Measurements from ENCODE around the gene NKD2.
"Not testable (repeated sequence)": the region's sequence is repeated elsewhere in the genome, so short reads cannot be mapped to it uniquely, and the experiment has no call there.

The NKD2 gene

DNA sequence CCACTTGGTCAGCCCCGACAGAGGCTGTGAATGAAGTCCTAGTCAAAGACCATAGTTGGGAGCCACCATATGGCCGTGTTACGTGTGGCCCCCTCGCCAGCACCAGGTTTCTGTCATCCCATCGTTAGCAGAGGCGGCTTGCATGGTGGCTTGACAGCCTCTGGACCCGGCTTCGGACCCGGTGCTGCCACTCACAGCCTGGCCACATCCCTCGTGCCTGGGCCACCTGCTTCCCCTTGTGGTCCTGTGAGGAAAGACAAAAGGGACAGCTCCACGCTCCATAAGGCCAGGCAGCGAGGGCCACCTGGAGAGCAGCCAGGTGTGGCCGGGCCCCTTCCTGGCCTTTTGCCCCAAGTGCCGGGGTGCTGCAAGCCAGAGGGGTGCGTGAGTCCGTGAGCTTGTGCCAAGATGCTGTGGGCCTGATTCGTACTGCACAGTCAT lies 6.2 kb downstream of the NKD2 start:
- DNase-seq = no peak

DNA sequence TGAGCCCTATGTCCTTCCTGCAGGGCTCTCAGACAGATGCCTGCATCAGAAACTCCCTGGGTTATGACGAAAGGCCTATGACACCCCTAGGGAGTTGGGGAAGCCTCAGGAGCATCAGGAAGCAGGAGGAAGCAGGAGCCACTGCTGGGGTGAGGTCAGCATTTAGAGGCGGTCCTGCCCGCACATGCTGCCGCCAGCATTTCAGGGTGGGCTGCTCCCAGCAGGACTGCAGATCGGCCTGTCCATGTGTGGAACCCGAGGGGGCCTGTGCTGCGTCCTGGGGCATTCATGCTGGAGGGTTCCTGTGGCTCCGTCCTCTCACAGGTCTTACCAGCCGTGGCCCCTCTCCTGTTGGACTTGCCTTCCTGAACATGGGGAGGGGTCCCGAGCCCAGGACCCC lies 6.9 kb downstream of the NKD2 start:
- no peak for DNase-seq

DNA sequence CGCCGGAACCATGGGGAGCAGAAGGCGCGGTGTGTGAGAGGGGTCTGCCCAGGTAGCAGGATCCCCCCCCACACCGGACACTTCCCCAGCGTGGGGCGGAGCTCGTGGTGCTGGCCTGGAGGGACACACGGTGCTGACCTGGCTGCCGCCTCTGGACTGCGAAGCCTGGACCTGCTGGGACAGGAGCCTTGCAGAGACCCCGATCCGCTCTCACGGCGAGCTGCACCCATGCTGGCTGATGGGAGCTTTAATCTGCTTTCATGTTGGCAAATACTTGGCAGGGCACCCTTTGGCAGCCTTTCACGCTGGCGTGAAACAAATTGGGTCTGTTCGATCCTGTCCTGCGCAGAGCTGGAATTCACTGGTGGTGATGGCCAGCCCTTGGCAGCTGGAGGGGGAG lies 7.4 kb downstream of the NKD2 start:
- DNase-seq = no peak

DNA sequence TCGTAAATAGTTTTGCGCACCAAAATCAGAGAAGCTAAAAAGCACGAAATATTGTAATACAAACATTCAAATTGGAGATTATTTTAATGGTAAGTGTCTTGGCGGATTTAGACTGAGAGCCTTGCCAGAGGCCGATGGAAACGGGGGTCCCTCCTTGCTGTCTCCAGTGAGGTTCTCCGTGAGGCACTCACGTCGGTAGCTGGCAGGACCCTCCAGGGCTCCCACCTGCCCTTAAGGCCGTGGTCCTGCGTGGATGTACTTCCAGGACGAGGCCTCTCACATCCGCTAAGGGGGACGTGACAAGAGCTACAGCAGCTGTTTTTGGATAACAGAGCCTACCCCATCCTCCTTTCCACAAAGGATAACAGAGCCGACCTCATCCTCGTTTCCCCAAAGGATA lies 7.9 kb downstream of the NKD2 start:
- DNase-seq = no peak

DNA sequence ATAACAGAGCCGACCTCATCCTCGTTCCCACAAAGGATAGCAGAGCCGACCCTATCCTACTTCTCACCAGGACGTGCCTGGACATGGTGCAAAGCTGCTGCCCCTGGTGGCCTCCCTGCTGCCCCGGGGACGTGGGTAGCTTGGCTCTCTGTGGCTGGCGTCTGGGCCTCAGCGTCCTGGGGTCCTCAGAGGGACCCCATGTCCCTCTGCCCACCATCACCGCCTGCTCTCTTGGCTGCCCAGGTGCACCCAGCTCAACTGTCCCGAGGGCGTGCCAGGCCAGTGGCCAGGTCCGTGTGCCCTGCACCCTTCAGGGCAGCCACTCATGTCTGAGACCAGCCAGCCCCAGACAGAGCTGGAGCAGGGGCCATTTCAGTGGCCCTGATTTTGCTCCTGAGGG lies 8.5 kb downstream of the NKD2 start:
- no peak for DNase-seq

DNA sequence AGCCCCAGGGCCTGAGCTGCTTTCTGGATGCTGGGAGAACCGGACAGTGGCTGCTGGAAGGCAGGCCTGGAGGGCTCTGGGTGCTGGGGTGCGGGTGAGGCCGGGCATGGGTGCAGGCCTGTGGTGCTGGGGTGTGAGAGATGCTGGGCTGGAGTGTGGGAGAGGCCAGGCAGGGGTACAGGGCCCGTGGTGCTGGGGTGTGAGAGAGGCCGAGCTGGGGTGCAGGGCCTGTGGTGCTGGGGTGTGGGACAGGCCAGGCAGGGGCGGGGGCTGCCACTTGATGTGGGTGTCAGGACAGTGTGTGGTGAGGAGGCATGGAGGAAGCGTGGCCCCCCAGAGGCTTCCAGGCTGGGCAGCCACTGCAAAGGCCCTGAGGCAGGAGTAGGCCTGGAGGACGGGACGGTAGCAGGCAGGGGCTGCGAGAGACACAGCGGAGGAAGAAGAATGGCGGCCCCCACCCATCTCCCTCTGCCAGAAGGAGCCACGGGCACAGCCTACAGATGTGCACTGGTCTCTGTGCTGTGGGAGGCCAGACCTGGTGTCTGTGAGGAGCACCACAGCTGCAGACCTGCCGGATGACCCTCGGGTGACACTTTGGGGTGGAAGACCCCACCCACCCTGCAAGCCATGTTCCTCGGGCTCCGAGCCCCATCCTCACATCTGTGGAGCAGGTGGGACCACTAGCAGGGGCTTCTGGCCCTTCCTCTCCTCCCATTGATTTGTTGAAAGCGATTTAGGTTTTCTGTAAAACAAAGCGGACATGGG lies 9.3 kb downstream of the NKD2 start:
- DNase-seq = no peak

DNA sequence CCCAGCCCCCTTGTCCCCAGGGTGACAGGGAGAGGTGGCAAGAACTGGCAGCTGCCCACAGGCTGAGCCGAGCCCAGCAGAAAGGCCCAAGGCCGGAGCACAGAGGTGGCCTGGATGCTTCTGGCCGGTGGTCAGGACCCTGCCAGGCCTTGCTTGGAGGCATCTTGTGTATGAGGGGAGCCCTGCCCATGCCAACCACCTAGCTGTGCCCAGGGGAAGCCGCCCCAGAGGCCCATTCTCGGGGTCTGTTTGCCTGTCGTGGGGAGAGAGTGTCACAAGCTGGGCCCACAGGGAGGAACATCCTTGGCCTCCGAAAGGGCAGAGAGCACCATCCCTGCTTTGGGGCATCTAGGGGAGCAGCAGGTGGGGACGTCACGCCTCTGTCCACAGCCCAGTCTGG lies 10.0 kb downstream of the NKD2 start:
- DNase-seq = no peak

DNA sequence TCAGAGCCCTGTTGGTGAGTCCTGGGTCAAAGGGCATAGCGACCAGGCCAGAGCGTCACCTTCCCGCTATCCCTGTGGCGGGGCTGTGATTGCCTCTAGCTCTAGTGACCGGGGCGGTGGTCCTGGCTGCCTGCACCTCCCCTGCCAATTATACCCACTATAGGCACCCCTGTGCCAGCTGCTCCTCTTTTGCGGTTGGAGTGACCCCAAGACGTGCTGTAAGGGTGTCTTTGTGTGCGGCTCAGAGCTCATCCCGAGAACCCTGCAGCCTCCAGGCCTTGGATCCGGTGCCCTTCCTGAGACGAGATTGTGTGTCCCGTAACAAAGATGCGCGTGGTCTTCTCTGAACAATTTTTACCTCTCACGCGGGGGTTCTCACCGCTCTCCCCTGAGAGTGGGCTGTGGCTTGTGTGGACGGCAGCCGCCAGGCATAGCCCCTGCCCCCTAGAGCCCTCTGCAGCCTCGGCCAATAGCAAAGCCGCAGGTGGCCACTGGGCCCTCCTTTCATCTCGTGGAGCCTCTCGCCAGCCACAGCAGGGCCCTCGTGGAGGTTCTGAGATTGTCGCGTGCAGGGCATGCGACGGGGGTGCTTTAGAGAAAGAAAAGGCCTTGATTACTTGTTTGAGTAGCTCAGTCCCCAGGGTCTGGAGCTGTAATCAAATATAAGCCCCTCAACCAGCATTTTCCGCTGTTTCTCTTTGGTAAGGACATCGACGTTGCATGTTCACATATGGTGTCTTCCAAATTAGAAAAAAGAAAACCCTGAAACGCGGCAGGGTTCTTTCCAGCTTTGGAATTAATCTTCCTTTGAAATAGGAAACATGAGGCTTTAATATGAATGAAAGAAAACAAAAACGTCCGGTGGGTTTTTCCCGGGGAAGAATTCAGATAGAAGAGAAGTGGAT lies 10.7 kb downstream of the NKD2 start:
- no peak for DNase-seq

DNA sequence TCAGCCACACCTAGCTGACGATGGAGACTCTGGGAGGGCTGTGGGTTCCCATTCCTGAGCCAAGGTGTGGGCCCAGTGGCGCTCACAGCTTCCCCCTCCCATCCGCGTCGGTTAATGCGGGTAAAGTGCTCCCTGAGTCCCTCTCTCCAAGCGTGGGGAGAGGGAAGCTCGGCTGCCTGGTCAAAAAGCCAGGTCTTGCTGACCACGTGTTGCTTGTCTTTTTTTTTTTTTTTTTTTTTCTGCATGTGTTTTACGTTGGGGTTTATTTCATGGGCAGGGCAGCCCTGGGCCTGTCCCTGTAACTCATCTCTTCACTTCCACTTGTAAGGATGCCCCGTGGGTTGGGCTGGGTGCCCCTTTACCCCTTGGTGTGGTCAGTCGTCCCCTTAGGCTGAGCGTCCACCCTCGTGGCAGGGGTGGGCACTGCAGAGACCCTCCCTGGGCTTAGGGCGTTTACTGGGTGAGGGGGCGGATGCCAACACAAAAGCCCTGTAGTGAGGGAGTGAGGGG lies 11.9 kb downstream of the NKD2 start:
- no peak for DNase-seq

DNA sequence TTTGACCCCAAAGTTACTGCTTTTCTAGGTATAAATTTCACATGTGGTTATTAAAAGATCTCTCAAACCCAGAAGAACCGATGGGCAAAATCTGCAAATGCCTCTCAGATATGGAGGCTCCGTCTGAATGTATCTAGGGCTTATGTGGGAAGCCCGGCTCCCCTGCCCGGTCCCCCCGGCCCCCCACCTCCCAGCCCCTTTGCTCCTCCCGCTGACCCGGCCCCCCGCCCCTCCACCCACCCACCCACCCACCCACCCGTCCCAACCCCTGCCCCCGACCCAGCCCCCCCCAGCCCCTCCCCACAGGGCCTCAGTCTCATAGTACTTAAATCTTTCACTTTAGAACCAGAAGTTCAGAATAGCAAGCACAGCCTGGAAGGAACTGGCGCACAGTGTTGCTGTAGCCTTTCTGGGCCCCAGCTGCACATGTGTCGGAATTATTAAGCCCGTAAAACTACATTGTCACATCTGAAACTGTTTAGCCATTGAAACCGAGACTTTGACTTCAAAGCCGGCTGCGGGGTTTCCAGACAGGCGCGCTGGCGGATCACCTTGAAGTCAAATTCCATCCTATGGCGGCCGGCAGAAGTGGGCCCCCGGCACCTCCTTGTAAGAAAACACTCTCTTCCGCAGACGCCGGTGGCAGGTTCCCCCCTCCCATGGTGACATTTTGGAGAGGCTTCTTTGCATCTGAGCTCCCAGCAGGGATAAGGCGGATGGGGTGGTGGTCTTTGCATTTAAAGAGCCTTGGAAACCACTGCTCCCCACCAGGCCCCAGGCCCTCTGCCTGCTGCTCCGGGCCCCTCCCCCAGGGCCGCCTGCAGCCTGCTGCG lies 12.8 kb downstream of the NKD2 start:
- DNase-seq = no peak

DNA sequence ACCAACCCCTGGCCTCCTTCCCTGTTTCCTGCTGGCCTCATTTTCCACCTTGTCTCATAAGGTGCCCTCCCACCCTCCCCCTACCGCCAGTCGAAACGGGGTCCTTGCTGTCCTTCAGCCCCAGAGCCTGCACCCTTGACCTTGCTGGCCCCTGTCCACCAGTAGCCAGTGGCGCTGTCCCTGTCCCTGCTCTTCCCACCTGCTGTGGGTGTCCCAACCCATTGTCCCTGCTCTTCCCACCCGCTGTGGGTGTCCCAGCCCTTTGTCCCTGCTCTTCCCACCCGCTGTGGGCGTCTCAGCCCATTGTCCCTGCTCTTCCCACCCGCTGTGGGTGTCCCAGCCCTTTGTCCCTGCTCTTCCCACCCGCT lies 13.4 kb downstream of the NKD2 start:
- DNase-seq = not testable (repeated sequence)

DNA sequence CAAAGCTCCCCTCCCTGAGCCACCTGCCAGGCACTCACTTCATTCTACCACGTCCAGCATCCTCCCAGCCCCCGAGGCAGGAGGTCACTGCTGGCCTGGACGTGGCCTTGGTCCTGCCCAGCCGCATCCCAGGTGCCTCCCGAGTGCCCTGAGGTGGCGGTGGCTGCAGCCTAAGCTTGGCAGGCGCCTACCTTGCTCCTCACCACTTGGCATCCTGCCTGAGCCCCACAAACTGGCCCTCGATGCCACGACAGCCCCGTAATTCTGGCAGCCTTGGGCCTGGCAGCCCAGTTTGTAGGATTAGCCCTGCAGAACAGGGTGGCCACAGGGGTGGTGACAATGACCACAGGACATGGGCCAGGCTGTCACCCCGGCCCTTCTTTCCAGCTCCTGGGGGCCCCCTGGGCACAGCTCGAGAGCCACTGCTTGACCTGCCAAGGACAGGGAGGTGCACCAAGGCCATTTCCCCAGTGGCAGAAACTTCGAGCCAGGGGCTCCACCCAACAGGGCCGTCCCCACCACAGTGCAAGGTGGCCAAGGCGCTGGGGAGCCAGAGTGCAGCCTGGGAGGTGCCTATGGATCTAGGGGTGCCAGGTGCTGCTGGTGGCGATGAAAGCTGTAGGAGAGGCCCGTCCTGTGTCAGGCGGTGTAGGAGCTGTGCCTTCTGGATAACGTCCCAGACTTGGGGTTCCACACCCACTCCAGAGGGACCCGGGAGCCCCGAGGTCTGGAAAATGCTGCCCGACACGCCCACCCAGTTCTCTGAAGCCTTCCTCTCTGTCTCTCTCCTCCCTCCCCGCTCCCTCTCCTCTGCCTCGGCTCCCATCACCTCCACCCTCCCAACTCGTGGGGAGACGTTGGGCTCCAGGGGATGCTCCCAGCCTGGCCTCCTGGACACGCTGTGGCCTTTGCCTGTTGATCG lies 18.4 kb downstream of the NKD2 start:
- no peak for DNase-seq

DNA sequence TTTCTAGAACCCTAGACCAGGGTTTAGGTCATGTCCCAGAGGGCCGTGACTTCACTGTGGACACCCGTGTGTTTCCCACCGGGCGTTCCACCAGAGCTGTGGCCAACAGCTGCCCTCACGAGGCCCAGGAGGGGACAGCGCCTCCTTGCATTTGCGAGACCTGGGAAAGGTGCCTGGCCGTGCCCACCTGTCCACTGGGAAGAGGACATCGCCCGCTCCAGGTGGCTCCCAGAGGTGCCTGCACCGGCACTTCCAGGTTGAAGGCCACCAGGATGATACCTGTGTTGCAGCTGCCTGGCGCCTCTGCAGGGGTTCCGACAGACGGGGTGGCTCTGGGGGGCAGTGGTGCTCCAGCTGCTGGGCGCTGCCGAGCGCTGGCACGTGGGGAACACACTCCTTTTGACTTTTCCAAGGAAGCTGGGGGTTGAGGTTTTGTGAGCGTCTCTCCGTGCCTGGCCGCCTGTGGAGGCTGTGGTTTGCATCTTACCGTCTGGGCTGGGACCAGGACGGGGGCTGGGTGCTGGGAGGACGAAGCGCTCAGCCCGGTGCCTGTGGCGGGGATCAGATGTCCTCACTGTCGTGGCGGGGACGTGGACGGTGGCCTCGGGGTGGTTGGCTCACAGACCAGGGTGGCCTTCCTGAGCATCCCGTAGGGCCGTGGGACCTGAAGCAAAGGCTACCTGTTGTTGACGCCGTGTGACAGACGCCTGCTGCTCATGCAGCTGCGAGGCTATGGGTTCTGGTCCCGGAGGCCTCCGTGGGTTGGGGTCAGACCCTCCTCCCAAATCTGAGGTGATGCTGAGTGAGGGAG lies 19.2 kb downstream of the NKD2 start:
- no peak for DNase-seq

DNA sequence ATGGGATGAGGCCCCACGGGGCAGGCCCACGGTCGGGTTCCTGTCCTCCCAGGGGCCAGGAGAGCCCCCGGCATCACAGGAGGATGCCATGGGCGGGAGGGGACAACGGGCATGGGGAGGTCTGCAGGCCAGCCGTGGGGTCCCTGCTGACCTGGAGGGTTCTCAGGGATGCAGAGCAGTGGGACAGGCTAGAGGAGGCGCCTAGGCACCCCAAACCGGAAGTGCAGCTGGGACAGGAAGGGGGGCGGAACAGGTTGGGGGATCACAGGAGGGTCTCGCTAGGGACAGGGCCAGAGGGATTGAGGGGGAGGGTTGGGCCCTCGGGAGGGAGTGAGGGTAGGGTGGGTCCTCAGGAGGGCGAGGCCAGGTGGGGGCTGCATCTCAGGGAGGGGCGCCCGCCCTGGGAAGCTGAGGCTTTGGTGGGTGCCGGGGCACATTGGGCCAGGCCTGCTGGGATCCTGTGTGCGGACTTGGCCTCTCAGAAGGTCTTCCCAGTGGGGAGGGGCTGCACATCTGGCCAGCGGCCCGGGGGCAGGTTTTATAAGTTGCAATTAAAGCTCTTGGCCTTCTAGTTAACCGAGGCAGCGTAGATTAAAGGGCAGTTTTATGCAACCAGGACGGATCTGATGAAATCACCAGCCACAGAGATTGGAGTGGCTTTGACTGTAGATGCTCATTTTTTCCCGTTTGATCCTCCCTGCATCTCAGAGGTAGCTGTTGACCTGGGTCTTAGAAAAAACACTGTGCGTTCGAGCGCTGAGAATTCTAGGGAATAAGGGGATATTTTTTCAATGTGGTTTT lies 20.1 kb downstream of the NKD2 start:
- no peak for DNase-seq

DNA sequence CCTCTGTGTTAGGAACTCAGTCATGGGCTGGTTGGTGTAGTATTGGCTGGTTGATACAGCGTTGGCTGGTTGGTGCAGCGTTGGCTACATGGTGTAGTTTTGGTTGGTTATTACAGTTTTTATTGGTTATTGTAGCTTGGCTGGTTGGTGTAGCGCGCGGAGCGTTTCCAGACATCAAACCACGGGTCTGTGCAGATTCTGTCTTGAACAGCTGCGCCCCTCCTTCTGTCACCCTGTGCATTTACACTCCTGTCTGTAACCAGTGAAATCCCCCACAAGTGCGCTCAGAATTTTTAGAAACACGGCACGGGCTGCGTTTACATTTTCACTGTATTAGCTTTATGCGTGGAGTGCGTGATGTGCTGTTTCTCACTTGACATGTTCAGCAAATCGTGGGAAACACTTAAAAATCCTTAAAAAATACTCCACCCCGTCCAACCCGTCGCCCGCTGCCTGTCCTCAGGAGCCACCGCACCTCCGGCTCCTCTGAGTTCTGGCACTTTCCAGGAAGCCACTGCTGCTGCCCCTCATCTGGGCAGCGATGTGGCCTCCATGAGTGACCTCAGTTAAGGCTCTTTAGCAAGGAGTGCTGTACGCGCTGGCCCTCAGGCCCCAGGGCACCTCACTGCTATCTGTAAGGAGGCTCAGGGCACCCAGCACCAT lies 20.8 kb downstream of the NKD2 start:
- DNase-seq = no peak

DNA sequence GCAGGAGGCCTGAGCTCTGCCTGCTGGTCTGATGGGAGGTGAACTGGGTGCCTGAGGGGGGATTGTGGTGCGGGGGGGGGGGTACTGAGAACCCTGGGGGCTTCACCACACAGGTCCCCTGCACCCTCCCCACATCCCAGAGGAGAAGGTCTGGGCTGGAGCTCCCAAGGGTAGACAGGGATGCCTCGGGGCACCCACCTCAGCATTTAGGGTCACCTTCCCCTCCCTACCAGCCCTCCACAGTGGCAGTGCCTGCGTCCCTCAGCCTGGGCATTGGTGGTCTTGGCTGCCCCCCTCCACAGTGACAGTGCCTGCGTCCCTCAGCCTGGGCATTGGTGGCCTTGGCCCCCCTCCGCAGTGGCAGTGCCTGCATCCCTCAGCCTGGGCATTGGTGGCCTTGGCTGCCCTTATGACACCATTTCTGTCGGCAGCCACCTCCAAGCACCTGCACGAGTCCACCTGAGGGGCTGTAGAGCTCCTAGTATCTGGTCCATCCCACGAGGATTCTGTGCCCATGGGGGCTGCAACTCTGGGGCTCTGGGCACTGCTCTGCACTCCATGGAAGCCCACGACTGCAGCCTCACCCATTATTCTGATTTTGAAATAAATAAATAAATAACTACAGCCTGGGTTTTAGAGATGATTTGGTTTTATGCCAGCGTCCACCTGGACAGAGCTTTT lies 21.5 kb downstream of the NKD2 start:
- DNase-seq = no peak

DNA sequence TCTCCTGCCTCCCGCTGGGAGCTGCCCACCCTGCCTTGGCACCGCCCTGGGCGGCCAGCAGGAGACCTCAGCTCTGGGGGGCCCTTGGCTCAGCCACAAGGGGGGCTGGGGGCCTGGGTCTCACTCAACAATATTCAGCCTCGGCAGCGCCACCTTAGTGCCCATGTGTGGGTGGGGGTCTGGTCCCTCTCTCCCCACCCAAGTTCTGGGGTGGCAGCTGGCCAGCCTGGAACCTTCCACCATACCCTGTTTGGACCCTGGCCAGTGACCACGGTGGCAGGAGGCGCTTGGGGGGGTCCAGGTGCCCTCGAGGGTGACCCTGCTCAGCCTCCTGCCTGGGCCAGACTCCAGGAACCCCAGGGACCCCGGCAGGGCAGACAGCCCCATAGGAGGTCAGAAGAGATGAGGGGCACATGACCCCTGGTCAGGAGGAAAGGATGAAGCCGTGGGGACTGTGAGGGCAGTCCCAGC lies 22.2 kb downstream of the NKD2 start:
- DNase-seq = no peak

DNA sequence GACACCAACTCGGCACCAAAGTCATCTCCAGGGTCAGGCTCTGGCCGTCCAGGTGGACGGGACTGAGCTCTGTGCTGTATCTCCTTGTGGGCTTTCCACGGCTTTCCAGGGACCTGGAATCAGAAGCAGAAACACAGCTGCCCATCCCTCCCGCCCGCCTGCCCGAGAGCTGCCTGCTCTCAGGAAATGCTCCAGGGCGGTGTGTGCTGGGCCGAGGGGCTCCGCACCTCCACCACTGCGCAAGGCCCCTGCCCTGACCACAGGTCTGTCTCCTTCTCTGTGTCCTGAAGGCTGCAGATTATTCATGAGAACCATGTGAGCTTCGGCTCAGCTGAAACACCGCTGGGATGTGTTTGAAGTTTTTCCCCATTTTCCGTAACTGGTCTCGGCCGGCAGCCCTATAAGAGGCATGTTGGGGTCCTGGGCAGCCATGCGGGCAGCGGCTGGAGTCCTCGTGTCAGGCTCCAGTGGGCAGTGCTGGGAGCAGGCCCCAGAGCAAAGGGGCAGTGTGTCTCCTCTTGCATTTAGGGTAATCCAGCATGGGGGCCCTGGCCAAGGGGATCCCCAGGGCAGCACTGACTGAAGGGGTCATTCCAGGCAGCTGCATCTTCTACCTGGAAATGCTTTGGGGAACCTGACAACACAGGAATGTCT lies 22.8 kb downstream of the NKD2 start:
- no peak for DNase-seq

All from hematopoietic multipotent progenitor cell treated with erythropoietin and hydrocortisone succinate and interleukin-3 and kit ligand, for 6 days (in vitro differentiated cells).